ENCODE data around the gene RTL5.

DNA sequence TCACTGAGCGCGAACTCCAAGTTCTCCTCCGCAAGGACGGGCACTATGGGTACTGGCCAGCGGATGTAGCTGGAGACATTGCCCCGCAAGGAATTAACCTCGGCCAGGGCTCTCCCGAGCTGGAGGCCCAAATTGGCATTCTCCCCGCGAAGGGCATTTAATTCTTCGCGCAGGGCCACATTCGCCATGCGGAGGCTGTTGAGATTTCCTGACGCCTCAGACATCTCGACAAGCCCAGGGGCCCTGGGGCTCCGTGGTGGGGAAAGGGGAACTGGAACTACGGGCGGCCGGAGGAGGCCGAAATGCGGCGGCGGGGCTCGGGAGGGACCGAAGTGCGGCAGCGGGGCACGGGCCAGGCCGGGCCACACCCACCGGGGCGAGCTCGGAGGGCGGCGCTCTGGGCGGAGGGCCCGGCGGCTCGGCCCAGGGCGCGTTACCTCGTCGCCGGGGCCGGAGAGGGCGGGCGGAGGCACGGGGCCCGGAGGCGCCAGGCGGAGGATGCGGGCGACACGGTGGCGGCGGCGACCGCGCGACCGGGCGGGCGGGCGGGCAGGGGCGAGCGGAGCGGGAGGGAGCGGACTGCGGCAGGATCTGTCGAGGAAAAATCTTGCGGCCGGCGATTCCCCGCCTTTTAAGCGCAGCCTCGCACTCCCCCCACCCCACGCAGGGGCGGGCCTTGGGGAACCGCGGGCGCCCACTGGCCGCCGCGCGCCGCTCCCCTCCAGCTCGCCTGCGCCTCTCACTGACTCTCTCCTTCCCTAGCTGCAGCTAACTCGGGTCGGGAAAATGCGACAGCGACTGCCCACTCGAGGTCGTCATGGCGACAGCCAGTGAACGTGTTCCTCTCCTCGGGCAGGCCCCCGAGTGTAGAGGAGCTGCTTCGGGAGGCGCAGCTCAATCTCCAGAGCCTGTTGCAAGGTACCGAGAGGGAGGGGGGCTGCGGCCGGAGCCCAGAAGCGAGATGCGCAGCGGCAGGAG, at the start of gene RTL5:
- TF ChIP-seq, protein P1, sequence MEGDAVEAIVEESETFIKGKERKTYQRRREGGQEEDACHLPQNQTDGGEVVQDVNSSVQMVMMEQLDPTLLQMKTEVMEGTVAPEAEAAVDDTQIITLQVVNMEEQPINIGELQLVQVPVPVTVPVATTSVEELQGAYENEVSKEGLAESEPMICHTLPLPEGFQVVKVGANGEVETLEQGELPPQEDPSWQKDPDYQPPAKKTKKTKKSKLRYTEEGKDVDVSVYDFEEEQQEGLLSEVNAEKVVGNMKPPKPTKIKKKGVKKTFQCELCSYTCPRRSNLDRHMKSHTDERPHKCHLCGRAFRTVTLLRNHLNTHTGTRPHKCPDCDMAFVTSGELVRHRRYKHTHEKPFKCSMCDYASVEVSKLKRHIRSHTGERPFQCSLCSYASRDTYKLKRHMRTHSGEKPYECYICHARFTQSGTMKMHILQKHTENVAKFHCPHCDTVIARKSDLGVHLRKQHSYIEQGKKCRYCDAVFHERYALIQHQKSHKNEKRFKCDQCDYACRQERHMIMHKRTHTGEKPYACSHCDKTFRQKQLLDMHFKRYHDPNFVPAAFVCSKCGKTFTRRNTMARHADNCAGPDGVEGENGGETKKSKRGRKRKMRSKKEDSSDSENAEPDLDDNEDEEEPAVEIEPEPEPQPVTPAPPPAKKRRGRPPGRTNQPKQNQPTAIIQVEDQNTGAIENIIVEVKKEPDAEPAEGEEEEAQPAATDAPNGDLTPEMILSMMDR (conservative IDR thresholded peaks at IDR 0.05): no peak
- no peak for TF ChIP-seq EZH2 (IDR thresholded peaks at IDR 0.05; ENCODE audit: low read depth)

All from PC-9 (cell line).